OCI-LY7 (cell line): Measurements from ENCODE around the gene IL12A.

ENCODE experiments used
- EZH2phosphoT487 ChIP-seq: fragments of 200-600 bp; sonication (generic); IDR thresholded peaks from 2 replicates; pipeline ENCODE4 v1.6.1; 2018; ENCODE audit warnings: low read depth, borderline replicate concordance, mild to moderate bottlenecking, mixed run types, antibody characterized with exemption, low read length, moderate library complexity, mixed read lengths
- TF ChIP-seq, protein P1 (sequence below): fragments of 200-600 bp; sonication (generic); conservative IDR thresholded peaks from 2 replicates; pipeline ENCODE4 v1.5.1; 2014; ENCODE audit warnings: mild to moderate bottlenecking, antibody characterized with exemption, low read length, moderate library complexity, mixed read lengths

DNA sequence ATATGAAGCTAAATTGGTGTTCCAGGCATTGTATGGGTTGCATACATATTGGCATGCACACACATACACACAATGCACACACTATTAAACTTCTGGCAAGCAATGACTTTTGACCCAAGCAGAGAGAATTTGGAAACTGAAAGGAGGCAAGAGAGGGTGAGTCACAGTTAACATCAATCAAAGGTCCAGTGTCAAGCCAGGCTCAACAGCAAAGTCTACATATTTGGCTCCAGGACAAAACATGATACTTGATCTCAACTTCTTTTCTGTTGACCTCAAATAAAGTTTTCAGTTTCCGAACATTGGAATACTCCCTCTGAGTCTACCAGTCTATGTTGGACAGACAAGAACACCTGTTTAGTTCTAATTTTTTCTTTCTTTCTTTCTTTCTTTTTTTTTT, 28.3 kb downstream of the IL12A start:
- TF ChIP-seq, protein P1, sequence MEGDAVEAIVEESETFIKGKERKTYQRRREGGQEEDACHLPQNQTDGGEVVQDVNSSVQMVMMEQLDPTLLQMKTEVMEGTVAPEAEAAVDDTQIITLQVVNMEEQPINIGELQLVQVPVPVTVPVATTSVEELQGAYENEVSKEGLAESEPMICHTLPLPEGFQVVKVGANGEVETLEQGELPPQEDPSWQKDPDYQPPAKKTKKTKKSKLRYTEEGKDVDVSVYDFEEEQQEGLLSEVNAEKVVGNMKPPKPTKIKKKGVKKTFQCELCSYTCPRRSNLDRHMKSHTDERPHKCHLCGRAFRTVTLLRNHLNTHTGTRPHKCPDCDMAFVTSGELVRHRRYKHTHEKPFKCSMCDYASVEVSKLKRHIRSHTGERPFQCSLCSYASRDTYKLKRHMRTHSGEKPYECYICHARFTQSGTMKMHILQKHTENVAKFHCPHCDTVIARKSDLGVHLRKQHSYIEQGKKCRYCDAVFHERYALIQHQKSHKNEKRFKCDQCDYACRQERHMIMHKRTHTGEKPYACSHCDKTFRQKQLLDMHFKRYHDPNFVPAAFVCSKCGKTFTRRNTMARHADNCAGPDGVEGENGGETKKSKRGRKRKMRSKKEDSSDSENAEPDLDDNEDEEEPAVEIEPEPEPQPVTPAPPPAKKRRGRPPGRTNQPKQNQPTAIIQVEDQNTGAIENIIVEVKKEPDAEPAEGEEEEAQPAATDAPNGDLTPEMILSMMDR, result no peak
- no peak for TF ChIP-seq EZH2phosphoT487
